ENCODE results near the gene GFM1.

The GFM1 gene

GRCh38 chr3:158658889-158659288 is 14.6 kb downstream of the GFM1 start:
- no peak for DNase-seq
- Histone ChIP-seq H4K8ac (ENCODE audit: low read length) (no peak overlapping the region), H2AK5ac (ENCODE audit: low read length, severe bottlenecking) (no peak overlapping the region), H3K9me3 (ENCODE audit: control insufficient read depth, low read length) (no peaks in the 10 kb centered on the region), H3K79me1 (replicated peaks; ENCODE audit: low read length, poor library complexity, severe bottlenecking) (peaks cover 10% of the 10 kb centered on the region), H3K4me3 (ENCODE audit: insufficient read depth in 1 of 2, low read depth in 1 of 2, low read length in 2 of 2) (no peak overlapping the region), H3K4me2 (ENCODE audit: low read length, poor library complexity, severe bottlenecking) (no peak overlapping the region), H3K23ac (ENCODE audit: low read length in 2 of 2) (no peak overlapping the region), H3K18ac (ENCODE audit: low read depth in 1 of 2, low read length in 2 of 2) (no peak overlapping the region), H2BK120ac (ENCODE audit: low read depth, low read length) (no peak overlapping the region), H3K27me3 (ENCODE audit: control insufficient read depth in 1 of 2, insufficient read depth in 1 of 2, low read length in 2 of 2) (no peaks in the 10 kb centered on the region), H2AFZ (ENCODE audit: low read depth, low read length) (no peak overlapping the region), H3K27ac (ENCODE audit: low read length, poor library complexity, severe bottlenecking) (no peak overlapping the region), H3K4me1 (ENCODE audit: control insufficient read depth, insufficient read depth, low read depth, low read length) (no peaks in the 10 kb centered on the region), H2BK15ac (ENCODE audit: low read depth, poor library complexity, severe bottlenecking) (no peak overlapping the region), H2BK5ac (ENCODE audit: low read depth, low read length, poor library complexity, severe bottlenecking) (no peak overlapping the region), H3K14ac (ENCODE audit: low read length in 2 of 2) (no peak overlapping the region), H2BK12ac (ENCODE audit: low read length in 2 of 2) (no peak overlapping the region), H3K36me3 (ENCODE audit: control insufficient read depth in 1 of 2, insufficient read depth in 2 of 2, low read depth in 1 of 2, low read length in 2 of 2) (peaks cover 3 to 92% of the 10 kb centered on the region in 2 experiments), H4K91ac (ENCODE audit: low read length) (no peak overlapping the region), H3K9ac (ENCODE audit: low read length) (no peak overlapping the region), H3K4ac (ENCODE audit: low read depth in 1 of 2, low read length in 2 of 2) (no peak overlapping the region)
- WGBS = 97% methylated on average over 6 of the region's 7 CpGs

DNA sequence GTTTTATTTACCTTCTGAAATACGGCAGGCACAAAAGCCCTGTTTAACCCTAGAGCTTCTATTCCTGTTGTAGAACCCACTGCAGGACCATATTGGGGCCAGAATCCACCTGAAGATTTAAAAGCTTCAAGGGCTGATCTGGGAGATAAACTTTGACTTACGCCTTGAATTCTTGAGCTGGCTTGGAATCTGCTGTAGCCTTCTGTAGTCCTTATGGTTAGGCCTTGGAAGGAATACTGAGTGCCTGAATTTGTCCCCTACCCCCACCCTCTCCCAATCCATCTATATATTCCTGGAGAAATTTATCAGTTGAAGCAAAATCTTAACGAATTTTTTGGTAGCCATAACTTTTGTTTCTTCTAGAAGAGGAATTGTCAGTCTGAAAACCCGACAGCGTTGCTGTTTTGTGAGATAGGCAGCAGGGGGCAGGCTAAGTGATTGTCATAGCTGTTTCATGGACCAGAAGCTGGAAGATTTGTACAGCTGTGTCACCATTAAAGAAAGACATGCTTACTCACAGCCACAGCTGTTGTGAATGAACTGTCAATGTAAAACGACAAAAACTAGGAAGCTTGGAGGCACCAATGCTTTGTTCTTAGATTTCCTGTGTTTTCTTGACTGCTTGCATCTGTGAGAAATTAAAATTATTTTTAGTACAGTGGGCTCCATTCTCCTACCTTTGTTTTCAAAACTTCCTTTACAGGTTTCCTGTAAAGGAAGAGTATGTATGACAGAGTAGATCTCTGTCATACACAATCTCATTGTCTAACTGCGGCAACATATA is 15.3 kb downstream of the GFM1 start:
- Histone ChIP-seq H2AK5ac (ENCODE audit: low read length, severe bottlenecking) (no peak overlapping the region), H3K27ac (ENCODE audit: low read length, poor library complexity, severe bottlenecking) (no peak overlapping the region), H3K27me3 (ENCODE audit: control insufficient read depth in 1 of 2, insufficient read depth in 1 of 2, low read length in 2 of 2) (no peaks in the 10 kb centered on the region), H3K4ac (ENCODE audit: low read depth in 1 of 2, low read length in 2 of 2) (no peak overlapping the region), H2AFZ (ENCODE audit: low read depth, low read length) (no peak overlapping the region), H4K8ac (ENCODE audit: low read length) (no peak overlapping the region), H3K23ac (ENCODE audit: low read length in 2 of 2) (no peak overlapping the region), H3K18ac (ENCODE audit: low read depth in 1 of 2, low read length in 2 of 2) (no peak overlapping the region), H2BK5ac (ENCODE audit: low read depth, low read length, poor library complexity, severe bottlenecking) (no peak overlapping the region), H4K91ac (ENCODE audit: low read length) (no peak overlapping the region), H2BK120ac (ENCODE audit: low read depth, low read length) (no peak overlapping the region), H3K4me3 (ENCODE audit: insufficient read depth in 1 of 2, low read depth in 1 of 2, low read length in 2 of 2) (no peak overlapping the region), H3K9me3 (ENCODE audit: control insufficient read depth, low read length) (no peaks in the 10 kb centered on the region), H3K14ac (ENCODE audit: low read length in 2 of 2) (no peak overlapping the region), H3K79me1 (replicated peaks; ENCODE audit: low read length, poor library complexity, severe bottlenecking) (peaks cover 10% of the 10 kb centered on the region), H3K36me3 (ENCODE audit: control insufficient read depth in 1 of 2, insufficient read depth in 2 of 2, low read depth in 1 of 2, low read length in 2 of 2) (peaks cover 3 to 92% of the 10 kb centered on the region in 2 experiments), H3K4me1 (ENCODE audit: control insufficient read depth, insufficient read depth, low read depth, low read length) (no peaks in the 10 kb centered on the region), H2BK15ac (ENCODE audit: low read depth, poor library complexity, severe bottlenecking) (no peak overlapping the region), H2BK12ac (ENCODE audit: low read length in 2 of 2) (no peak overlapping the region), H3K4me2 (ENCODE audit: low read length, poor library complexity, severe bottlenecking) (no peak overlapping the region), H3K9ac (ENCODE audit: low read length) (peak overlapping the region; percentile 40)
- 61% methylated on average over 5 of the region's 7 CpGs for WGBS
- peak; percentile 81 for DNase-seq

DNA sequence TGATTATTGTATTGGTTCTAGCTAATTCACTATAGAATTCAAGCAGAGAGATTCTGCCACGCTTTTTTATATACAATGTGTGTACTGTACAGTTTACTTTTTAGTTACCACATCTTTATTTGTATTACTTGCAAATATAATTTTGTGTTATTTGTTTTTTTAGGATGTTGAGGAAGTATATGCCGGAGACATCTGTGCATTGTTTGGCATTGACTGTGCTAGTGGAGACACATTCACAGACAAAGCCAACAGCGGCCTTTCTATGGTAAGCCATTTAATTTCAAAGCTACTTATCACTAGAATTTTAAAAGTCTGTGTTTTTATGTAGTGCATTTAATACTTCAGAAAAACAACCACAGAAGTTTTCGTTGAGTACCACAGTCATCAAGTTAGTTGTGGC is 16.4 kb downstream of the GFM1 start:
- Histone ChIP-seq H3K4me2 (ENCODE audit: low read length, poor library complexity, severe bottlenecking) (no peak overlapping the region), H3K18ac (ENCODE audit: low read depth in 1 of 2, low read length in 2 of 2) (no peak overlapping the region), H3K36me3 (ENCODE audit: control insufficient read depth in 1 of 2, insufficient read depth in 2 of 2, low read depth in 1 of 2, low read length in 2 of 2) (peaks cover 3 to 92% of the 10 kb centered on the region in 2 experiments), H2BK12ac (ENCODE audit: low read length in 2 of 2) (no peak overlapping the region), H3K14ac (ENCODE audit: low read length in 2 of 2) (no peak overlapping the region), H2AK5ac (ENCODE audit: low read length, severe bottlenecking) (no peak overlapping the region), H3K9ac (ENCODE audit: low read length) (no peak overlapping the region), H4K8ac (ENCODE audit: low read length) (no peak overlapping the region), H2BK15ac (ENCODE audit: low read depth, poor library complexity, severe bottlenecking) (no peak overlapping the region), H3K4ac (ENCODE audit: low read depth in 1 of 2, low read length in 2 of 2) (no peak overlapping the region), H3K27me3 (ENCODE audit: control insufficient read depth in 1 of 2, insufficient read depth in 1 of 2, low read length in 2 of 2) (no peaks in the 10 kb centered on the region), H3K9me3 (ENCODE audit: control insufficient read depth, low read length) (no peaks in the 10 kb centered on the region), H3K4me3 (ENCODE audit: insufficient read depth in 1 of 2, low read depth in 1 of 2, low read length in 2 of 2) (no peak overlapping the region), H3K79me1 (replicated peaks; ENCODE audit: low read length, poor library complexity, severe bottlenecking) (peaks cover 10% of the 10 kb centered on the region), H2BK120ac (ENCODE audit: low read depth, low read length) (no peak overlapping the region), H2AFZ (ENCODE audit: low read depth, low read length) (no peak overlapping the region), H3K23ac (ENCODE audit: low read length in 2 of 2) (no peak overlapping the region), H4K91ac (ENCODE audit: low read length) (no peak overlapping the region), H2BK5ac (ENCODE audit: low read depth, low read length, poor library complexity, severe bottlenecking) (no peak overlapping the region), H3K4me1 (ENCODE audit: control insufficient read depth, insufficient read depth, low read depth, low read length) (no peaks in the 10 kb centered on the region), H3K27ac (ENCODE audit: low read length, poor library complexity, severe bottlenecking) (no peak overlapping the region)
- WGBS = 67% methylated on average over 1 of the region's 4 CpGs
- no peak for DNase-seq

DNA sequence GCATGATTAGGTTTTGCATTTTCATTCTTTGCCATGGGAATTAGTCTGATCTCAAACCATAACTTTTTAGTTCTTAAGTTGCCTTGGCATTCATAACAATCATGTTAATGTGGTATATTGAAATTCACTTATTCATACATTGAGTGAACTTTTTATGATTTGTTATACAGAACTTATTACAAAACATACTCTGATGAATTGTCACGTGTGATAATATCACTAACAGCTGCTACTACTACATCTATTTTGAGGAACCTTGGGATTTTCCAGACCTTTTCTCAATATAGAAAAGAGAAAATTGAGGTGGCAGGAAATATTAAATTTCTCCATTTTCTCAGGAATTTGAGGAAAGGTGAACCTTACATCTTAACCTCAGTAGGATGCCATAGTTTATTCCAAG is 18.9 kb downstream of the GFM1 start:
- Histone ChIP-seq H3K27me3 (ENCODE audit: control insufficient read depth in 1 of 2, insufficient read depth in 1 of 2, low read length in 2 of 2) (no peaks in the 10 kb centered on the region), H2AK5ac (ENCODE audit: low read length, severe bottlenecking) (no peak overlapping the region), H3K4me3 (ENCODE audit: insufficient read depth in 1 of 2, low read depth in 1 of 2, low read length in 2 of 2) (no peak overlapping the region), H4K8ac (ENCODE audit: low read length) (no peak overlapping the region), H3K4ac (ENCODE audit: low read depth in 1 of 2, low read length in 2 of 2) (no peak overlapping the region), H3K14ac (ENCODE audit: low read length in 2 of 2) (no peak overlapping the region), H3K4me1 (ENCODE audit: control insufficient read depth, insufficient read depth, low read depth, low read length) (no peaks in the 10 kb centered on the region), H3K9me3 (ENCODE audit: control insufficient read depth, low read length) (no peaks in the 10 kb centered on the region), H2BK5ac (ENCODE audit: low read depth, low read length, poor library complexity, severe bottlenecking) (no peak overlapping the region), H4K91ac (ENCODE audit: low read length) (no peak overlapping the region), H2BK12ac (ENCODE audit: low read length in 2 of 2) (no peak overlapping the region), H3K79me1 (replicated peaks; ENCODE audit: low read length, poor library complexity, severe bottlenecking) (peaks cover 9% of the 10 kb centered on the region), H3K9ac (ENCODE audit: low read length) (peak overlapping the region; percentile 5), H3K27ac (ENCODE audit: low read length, poor library complexity, severe bottlenecking) (no peak overlapping the region), H3K23ac (ENCODE audit: low read length in 2 of 2) (no peak overlapping the region), H3K36me3 (ENCODE audit: control insufficient read depth in 1 of 2, insufficient read depth in 2 of 2, low read depth in 1 of 2, low read length in 2 of 2) (peaks cover 4 to 97% of the 10 kb centered on the region in 2 experiments), H3K18ac (ENCODE audit: low read depth in 1 of 2, low read length in 2 of 2) (no peak overlapping the region), H2BK120ac (ENCODE audit: low read depth, low read length) (no peak overlapping the region), H2AFZ (ENCODE audit: low read depth, low read length) (no peak overlapping the region), H2BK15ac (ENCODE audit: low read depth, poor library complexity, severe bottlenecking) (no peak overlapping the region), H3K4me2 (ENCODE audit: low read length, poor library complexity, severe bottlenecking) (no peak overlapping the region)
- no CpG with 5 or more reads among the region's 1 CpG for WGBS
- DNase-seq = no peak

Measured in mesenchymal stem cell (in vitro differentiated cells and primary cell).